ENCODE results near the gene RASD1. TPM values are rescaled to one million over a fixed set of nuclear protein-coding genes. Genes with fewer than 3 reads are reported as not detected.

RASD1 gene
- total and polyA plus RNA-seq, 2 experiments from 2014 or later, result 3.6 to 3.7 TPM

DNA sequence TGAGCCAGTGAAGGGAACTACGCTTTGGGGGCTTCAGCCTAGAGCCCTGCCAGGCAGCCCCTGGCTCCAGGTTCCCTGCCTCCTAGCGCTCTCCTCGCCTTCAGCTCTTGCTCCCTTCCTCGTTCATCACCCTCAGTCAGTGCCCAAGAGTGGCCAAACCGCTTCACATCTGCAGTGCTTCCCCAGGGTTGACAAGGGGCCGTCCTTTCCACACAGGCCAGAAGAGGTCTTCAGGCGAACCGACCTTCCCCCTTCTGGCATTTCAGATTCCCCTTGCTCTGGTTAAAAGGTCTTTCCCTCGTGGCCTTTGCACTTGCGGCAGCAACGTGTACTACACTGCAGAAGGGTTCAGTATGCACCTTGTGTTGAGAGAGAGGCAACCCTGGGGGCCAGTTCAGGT lies 4.1 kb downstream of the RASD1 start:
- Histone ChIP-seq H4K20me1 (replicated peaks; ENCODE audit: insufficient read depth) (peaks cover 35% of the 10 kb centered on the region; the same call in 1 of the 2 replicates), H3K9me2 (ENCODE audit: insufficient read depth) (no peaks in the 10 kb centered on the region)

DNA sequence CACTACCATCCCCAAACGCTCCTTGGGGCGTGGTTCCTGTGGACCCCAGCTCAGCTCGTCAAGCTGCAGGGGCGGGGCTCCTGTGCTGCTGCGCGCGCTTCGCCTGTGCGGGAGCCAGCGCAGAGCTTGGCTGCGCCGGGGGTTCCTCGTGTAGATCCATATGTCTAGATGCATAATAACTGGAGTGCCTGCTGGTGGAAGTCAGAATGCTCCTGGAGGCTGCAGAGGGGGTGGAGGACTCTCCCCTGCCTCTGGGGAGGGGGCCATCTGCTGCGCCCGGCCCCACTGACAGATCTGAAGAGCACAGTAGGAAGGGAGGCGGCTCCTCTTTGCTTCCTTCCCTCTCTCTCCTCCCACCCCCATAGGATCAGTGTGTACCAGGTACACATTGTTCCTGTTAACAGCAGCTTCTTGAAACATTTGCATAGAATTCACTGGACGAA lies 4.6 kb downstream of the RASD1 start:
- H2AFZ ChIP-seq, result no peak overlapping the region
- H4K20me1 ChIP-seq (replicated peaks; ENCODE audit: insufficient read depth), result peaks cover 35% of the 10 kb centered on the region; the same call in 1 of the 2 replicates
- no peaks in the 10 kb centered on the region for H3K9me2 ChIP-seq (ENCODE audit: insufficient read depth)
- no peak overlapping the region for H3K4me2 ChIP-seq
- H3K79me2 ChIP-seq (replicated peaks; ENCODE audit: insufficient read depth), result no peaks in the 10 kb centered on the region
- no peak overlapping the region for H3K27ac ChIP-seq (ENCODE audit: low read depth)
- ATAC-seq (no peak), DNase-seq (ENCODE audit: low spot score) (no peak)
- H3K4me1 Mint-ChIP-seq, result peaks cover 35% of the 10 kb centered on the region
- no peaks in the 10 kb centered on the region; the same call in 2 of the 3 replicates for H3K9me3 Mint-ChIP-seq
- no peak overlapping the region for H3K27ac Mint-ChIP-seq
- H3K4me3 Mint-ChIP-seq, result no peak overlapping the region
- H3K4me3 ChIP-seq, result no peak overlapping the region
- peaks cover 25% of the 10 kb centered on the region for H3K27me3 ChIP-seq (ENCODE audit: insufficient read depth)
- H3K36me3 ChIP-seq (ENCODE audit: insufficient read depth), result peaks cover 7% of the 10 kb centered on the region
- H3F3A ChIP-seq (replicated peaks; ENCODE audit: low read depth), result peaks cover 3% of the 10 kb centered on the region
- peaks cover 24% of the 10 kb centered on the region for H3K4me1 ChIP-seq (ENCODE audit: insufficient read depth)
- peaks cover 38% of the 10 kb centered on the region for H3K36me3 Mint-ChIP-seq (ENCODE audit: low read depth)
- H3K27me3 Mint-ChIP-seq (ENCODE audit: insufficient read depth, low read depth, poor library complexity), result peaks cover 26% of the 10 kb centered on the region
- TF ChIP-seq, protein P1, sequence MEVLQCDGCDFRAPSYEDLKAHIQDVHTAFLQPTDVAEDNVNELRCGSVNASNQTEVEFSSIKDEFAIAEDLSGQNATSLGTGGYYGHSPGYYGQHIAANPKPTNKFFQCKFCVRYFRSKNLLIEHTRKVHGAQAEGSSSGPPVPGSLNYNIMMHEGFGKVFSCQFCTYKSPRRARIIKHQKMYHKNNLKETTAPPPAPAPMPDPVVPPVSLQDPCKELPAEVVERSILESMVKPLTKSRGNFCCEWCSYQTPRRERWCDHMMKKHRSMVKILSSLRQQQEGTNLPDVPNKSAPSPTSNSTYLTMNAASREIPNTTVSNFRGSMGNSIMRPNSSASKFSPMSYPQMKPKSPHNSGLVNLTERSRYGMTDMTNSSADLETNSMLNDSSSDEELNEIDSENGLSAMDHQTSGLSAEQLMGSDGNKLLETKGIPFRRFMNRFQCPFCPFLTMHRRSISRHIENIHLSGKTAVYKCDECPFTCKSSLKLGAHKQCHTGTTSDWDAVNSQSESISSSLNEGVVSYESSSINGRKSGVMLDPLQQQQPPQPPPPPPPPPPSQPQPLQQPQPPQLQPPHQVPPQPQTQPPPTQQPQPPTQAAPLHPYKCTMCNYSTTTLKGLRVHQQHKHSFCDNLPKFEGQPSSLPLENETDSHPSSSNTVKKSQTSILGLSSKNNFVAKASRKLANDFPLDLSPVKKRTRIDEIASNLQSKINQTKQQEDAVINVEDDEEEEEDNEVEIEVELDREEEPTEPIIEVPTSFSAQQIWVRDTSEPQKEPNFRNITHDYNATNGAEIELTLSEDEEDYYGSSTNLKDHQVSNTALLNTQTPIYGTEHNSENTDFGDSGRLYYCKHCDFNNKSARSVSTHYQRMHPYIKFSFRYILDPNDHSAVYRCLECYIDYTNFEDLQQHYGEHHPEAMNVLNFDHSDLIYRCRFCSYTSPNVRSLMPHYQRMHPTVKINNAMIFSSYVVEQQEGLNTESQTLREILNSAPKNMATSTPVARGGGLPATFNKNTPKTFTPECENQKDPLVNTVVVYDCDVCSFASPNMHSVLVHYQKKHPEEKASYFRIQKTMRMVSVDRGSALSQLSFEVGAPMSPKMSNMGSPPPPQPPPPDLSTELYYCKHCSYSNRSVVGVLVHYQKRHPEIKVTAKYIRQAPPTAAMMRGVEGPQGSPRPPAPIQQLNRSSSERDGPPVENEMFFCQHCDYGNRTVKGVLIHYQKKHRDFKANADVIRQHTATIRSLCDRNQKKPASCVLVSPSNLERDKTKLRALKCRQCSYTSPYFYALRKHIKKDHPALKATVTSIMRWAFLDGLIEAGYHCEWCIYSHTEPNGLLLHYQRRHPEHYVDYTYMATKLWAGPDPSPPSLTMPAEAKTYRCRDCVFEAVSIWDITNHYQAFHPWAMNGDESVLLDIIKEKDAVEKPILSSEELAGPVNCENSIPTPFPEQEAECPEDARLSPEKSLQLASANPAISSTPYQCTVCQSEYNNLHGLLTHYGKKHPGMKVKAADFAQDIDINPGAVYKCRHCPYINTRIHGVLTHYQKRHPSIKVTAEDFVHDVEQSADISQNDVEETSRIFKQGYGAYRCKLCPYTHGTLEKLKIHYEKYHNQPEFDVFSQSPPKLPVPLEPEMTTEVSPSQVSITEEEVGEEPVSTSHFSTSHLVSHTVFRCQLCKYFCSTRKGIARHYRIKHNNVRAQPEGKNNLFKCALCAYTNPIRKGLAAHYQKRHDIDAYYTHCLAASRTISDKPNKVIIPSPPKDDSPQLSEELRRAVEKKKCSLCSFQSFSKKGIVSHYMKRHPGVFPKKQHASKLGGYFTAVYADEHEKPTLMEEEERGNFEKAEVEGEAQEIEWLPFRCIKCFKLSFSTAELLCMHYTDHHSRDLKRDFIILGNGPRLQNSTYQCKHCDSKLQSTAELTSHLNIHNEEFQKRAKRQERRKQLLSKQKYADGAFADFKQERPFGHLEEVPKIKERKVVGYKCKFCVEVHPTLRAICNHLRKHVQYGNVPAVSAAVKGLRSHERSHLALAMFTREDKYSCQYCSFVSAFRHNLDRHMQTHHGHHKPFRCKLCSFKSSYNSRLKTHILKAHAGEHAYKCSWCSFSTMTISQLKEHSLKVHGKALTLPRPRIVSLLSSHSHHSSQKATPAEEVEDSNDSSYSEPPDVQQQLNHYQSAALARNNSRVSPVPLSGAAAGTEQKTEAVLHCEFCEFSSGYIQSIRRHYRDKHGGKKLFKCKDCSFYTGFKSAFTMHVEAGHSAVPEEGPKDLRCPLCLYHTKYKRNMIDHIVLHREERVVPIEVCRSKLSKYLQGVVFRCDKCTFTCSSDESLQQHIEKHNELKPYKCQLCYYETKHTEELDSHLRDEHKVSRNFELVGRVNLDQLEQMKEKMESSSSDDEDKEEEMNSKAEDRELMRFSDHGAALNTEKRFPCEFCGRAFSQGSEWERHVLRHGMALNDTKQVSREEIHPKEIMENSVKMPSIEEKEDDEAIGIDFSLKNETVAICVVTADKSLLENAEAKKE (CRISPR knock-in tag; IDR thresholded peaks at IDR 0.05), result no peak
- TF ChIP-seq, protein P2, sequence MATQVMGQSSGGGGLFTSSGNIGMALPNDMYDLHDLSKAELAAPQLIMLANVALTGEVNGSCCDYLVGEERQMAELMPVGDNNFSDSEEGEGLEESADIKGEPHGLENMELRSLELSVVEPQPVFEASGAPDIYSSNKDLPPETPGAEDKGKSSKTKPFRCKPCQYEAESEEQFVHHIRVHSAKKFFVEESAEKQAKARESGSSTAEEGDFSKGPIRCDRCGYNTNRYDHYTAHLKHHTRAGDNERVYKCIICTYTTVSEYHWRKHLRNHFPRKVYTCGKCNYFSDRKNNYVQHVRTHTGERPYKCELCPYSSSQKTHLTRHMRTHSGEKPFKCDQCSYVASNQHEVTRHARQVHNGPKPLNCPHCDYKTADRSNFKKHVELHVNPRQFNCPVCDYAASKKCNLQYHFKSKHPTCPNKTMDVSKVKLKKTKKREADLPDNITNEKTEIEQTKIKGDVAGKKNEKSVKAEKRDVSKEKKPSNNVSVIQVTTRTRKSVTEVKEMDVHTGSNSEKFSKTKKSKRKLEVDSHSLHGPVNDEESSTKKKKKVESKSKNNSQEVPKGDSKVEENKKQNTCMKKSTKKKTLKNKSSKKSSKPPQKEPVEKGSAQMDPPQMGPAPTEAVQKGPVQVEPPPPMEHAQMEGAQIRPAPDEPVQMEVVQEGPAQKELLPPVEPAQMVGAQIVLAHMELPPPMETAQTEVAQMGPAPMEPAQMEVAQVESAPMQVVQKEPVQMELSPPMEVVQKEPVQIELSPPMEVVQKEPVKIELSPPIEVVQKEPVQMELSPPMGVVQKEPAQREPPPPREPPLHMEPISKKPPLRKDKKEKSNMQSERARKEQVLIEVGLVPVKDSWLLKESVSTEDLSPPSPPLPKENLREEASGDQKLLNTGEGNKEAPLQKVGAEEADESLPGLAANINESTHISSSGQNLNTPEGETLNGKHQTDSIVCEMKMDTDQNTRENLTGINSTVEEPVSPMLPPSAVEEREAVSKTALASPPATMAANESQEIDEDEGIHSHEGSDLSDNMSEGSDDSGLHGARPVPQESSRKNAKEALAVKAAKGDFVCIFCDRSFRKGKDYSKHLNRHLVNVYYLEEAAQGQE (IDR thresholded peaks at IDR 0.05; ENCODE audit: unreplicated experiment), result no peak
- TF ChIP-seq EZH2phosphoT487 (IDR thresholded peaks at IDR 0.05; ENCODE audit: unreplicated experiment) (no peak), ZNF114 (CRISPR knock-in tag; IDR thresholded peaks at IDR 0.05) (no peak), CREB1 (CRISPR knock-in tag; IDR thresholded peaks at IDR 0.05; ENCODE audit: low read depth) (no peak), NANOG (IDR thresholded peaks at IDR 0.05; ENCODE audit: borderline replicate concordance) (no peak)
- TF ChIP-seq, protein P3, sequence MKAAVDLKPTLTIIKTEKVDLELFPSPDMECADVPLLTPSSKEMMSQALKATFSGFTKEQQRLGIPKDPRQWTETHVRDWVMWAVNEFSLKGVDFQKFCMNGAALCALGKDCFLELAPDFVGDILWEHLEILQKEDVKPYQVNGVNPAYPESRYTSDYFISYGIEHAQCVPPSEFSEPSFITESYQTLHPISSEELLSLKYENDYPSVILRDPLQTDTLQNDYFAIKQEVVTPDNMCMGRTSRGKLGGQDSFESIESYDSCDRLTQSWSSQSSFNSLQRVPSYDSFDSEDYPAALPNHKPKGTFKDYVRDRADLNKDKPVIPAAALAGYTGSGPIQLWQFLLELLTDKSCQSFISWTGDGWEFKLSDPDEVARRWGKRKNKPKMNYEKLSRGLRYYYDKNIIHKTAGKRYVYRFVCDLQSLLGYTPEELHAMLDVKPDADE (IDR thresholded peaks at IDR 0.05), result no peak
- TF ChIP-seq, protein P4, sequence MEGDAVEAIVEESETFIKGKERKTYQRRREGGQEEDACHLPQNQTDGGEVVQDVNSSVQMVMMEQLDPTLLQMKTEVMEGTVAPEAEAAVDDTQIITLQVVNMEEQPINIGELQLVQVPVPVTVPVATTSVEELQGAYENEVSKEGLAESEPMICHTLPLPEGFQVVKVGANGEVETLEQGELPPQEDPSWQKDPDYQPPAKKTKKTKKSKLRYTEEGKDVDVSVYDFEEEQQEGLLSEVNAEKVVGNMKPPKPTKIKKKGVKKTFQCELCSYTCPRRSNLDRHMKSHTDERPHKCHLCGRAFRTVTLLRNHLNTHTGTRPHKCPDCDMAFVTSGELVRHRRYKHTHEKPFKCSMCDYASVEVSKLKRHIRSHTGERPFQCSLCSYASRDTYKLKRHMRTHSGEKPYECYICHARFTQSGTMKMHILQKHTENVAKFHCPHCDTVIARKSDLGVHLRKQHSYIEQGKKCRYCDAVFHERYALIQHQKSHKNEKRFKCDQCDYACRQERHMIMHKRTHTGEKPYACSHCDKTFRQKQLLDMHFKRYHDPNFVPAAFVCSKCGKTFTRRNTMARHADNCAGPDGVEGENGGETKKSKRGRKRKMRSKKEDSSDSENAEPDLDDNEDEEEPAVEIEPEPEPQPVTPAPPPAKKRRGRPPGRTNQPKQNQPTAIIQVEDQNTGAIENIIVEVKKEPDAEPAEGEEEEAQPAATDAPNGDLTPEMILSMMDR (conservative IDR thresholded peaks at IDR 0.05; ENCODE audit: low read depth in 2 of 2), result no peak

More for the DNA sequence above, 4.1 kb downstream of the RASD1 start:
- peaks cover 25% of the 10 kb centered on the region for H3K27me3 ChIP-seq (ENCODE audit: insufficient read depth)
- no peak overlapping the region for H3K4me3 ChIP-seq
- TF ChIP-seq CREB1 (CRISPR knock-in tag; IDR thresholded peaks at IDR 0.05; ENCODE audit: low read depth) (no peak), POLR2AphosphoS5 (IDR thresholded peaks at IDR 0.05; ENCODE audit: low read depth) (no peak), STAT1 (IDR thresholded peaks at IDR 0.05; ENCODE audit: unreplicated experiment) (no peak), EZH2phosphoT487 (IDR thresholded peaks at IDR 0.05; ENCODE audit: unreplicated experiment) (no peak)
- H3K36me3 ChIP-seq (ENCODE audit: insufficient read depth), result peaks cover 7% of the 10 kb centered on the region
- Mint-ChIP-seq H3K4me1 (peaks cover 35% of the 10 kb centered on the region), H3K4me3 (no peak overlapping the region), H3K27ac (no peak overlapping the region), H3K27me3 (ENCODE audit: insufficient read depth, low read depth, poor library complexity) (peaks cover 26% of the 10 kb centered on the region), H3K9me3 (no peaks in the 10 kb centered on the region; the same call in 2 of the 3 replicates), H3K36me3 (ENCODE audit: low read depth) (peaks cover 33% of the 10 kb centered on the region)
- peaks cover 25% of the 10 kb centered on the region for H3K4me1 ChIP-seq (ENCODE audit: insufficient read depth)
- H3K4me2 ChIP-seq, result no peak overlapping the region
- ATAC-seq, result no peak
- no peaks in the 10 kb centered on the region for H3K79me2 ChIP-seq (replicated peaks; ENCODE audit: insufficient read depth)
- DNase-seq (ENCODE audit: low spot score), result no peak
- H3K27ac ChIP-seq (ENCODE audit: low read depth), result no peak overlapping the region
- no peak overlapping the region for H2AFZ ChIP-seq
- peaks cover 3% of the 10 kb centered on the region for H3F3A ChIP-seq (replicated peaks; ENCODE audit: low read depth)
